Cardiac fibroblast (primary cell): ENCODE measurements around the gene C14orf119.

Experiments
- DNase-seq, 2 donors: peaks; one replicate each; pipeline versions ENCODE4 v3.0.0 to v3.0.0-alpha.2; 2010; ENCODE audit warnings: low read depth in 2 of 2
- H3K4me3 ChIP-seq, 2 donors: replicated peaks in 1 of 2; 1 replicate in 1 of 2; 2 replicates in 1 of 2; pipeline ENCODE4 v1.5.1; 2011; ENCODE audit warnings: low read depth in 2 of 2, low read length in 2 of 2, mild to moderate bottlenecking in 2 of 2, moderate library complexity in 1 of 2
- TF ChIP-seq, protein P1 (sequence below): IDR thresholded peaks from one replicate; pipeline ENCODE4 v1.5.1; 2011; ENCODE audit warnings: low read depth, mild to moderate bottlenecking, low read length, inconsistent platforms

Gene C14orf119

DNA sequence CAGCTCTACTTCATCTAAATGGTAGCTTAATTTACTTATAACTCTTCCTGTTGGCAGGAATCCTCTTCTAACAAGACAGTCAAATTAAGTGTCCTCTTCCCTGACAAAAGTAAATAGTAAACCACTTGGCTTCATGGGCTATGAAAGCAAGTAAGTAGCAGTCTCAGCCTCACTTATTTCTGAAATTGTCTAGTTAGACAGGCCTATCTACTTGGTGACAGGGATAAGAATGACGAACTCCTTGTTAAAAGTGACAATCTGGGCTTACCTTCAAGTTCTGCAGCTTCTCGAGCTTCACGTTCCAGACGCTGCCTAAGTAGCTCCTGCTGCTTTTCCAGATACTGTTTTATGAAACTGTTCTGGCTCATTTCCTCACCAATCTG, 5.1 kb upstream of the C14orf119 start:
- DNase-seq, result no peak
- TF ChIP-seq, protein P1, sequence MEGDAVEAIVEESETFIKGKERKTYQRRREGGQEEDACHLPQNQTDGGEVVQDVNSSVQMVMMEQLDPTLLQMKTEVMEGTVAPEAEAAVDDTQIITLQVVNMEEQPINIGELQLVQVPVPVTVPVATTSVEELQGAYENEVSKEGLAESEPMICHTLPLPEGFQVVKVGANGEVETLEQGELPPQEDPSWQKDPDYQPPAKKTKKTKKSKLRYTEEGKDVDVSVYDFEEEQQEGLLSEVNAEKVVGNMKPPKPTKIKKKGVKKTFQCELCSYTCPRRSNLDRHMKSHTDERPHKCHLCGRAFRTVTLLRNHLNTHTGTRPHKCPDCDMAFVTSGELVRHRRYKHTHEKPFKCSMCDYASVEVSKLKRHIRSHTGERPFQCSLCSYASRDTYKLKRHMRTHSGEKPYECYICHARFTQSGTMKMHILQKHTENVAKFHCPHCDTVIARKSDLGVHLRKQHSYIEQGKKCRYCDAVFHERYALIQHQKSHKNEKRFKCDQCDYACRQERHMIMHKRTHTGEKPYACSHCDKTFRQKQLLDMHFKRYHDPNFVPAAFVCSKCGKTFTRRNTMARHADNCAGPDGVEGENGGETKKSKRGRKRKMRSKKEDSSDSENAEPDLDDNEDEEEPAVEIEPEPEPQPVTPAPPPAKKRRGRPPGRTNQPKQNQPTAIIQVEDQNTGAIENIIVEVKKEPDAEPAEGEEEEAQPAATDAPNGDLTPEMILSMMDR, result no peak
- H3K4me3 ChIP-seq, result no peak overlapping the region

DNA sequence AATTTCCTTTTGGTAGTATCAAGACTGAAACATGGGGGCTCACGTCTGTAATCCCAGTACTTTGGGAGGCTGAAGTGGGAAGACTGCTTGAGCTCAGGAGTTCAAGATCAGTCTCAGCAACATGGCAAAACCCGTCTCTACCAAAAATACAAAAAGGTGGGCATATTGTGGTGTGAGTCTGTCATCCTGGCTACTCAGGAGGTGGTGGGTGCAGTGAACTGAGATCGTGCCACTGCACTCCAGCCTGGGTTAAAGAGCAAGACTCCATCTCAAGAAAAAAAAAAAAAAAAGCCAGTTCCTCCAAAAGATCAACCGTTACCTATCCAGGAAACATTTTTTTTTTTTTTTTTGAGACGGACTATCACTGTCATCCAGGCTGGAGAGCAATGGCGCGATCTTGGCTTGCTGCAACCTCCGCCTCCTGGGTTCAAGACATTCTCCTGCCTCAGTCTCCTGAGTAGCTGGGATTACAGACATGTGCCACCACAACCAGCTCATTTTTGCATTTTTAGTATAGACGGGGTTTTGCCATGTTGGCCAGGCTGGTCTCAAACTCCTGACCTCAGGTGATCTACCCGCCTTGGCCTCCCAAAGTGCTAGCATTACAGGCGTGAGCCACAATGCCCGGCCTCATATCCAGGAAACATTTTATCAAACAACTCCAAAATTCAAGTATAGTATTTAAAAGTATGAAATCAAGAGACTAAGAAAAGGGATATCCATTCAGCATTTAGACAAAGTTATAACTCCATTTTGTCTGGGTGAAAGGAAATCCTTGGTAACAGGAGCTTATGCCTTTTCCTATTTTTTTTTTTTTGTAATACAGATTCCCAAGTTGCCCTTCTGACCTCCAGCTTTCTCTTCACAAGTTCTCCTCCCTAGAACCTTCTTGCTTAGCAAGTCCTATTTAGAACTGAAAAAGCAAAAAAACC, 3.7 kb upstream of the C14orf119 start:
- TF ChIP-seq, protein P1, result no peak
- no peak for DNase-seq
- no peak overlapping the region for H3K4me3 ChIP-seq

DNA sequence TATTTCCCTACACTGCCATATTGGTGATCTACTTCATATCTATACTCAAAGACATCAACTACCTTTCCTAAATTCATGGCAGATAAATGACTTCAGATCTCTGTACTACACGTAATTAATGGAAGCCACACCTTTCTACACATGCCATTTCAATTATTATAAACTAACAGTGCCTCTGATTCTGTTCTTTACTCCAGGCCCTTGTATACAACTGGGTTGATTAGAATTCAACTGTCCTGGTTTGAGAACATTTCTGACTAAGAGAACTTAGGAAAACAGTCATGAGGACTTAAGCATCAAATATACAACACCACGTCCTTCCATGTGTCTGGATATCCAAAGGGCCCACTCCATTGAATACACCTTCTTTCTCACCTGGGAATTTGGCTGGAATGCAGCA, 2.2 kb upstream of the C14orf119 start:
- peak overlapping the region in 1 of 2 donors; percentile 95 for H3K4me3 ChIP-seq
- DNase-seq, result no peak
- TF ChIP-seq, protein P1, result no peak

DNA sequence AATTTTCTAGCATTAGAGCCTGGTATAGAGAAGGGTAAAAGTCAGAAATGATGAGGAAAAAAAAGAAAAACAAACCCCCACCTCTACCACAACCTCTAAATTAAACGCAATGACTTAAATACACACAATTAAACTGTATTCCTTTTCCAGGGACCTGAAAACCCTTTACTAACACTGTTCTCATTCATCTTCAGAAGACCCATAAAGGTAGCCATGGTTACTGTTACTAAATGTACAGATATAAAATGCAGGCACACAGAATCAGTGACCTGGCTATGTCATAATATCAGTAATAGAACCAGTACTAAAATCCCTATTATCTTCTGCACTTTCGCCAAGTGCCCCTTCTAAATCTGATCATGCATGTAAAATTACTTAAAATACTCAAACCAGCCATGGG, 1.8 kb upstream of the C14orf119 start:
- no peak for DNase-seq
- TF ChIP-seq, protein P1, result no peak
- H3K4me3 ChIP-seq, result peak overlapping the region; percentile 86 to 95

DNA sequence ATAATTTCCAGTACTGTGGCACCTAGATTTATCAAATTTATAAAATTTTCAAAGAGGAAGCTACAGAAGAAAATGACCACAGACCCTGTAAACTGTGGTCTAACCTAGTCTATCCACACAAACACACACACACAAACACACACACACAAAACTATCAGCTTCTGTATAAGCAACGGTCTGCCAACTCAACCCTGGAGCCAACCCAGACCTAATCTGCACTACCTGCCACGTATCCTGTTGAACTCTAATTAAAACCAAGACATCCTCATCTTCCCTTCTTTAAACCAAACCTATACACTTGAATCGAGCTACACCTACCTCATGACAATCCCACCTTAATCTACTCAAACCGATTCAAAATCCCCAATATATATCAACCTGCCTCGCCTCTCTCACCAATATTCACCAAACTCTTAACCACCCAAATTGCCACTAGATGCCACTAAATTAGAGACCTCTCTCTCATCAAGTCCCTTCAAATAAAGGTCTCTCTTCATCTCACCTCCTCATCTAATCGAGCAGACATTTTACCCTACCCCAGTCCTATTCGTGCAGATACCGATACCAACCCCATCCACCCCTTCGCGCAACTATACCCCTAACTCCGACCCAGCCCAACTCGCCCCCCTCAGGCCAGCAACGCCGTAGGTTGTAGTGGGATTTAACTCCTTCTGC, 1.2 kb upstream of the C14orf119 start:
- peak overlapping the region; percentile 86 to 95 for H3K4me3 ChIP-seq
- TF ChIP-seq, protein P1, result peak; percentile 28
- DNase-seq, result peak in 1 of 2 donors; percentile 14

DNA sequence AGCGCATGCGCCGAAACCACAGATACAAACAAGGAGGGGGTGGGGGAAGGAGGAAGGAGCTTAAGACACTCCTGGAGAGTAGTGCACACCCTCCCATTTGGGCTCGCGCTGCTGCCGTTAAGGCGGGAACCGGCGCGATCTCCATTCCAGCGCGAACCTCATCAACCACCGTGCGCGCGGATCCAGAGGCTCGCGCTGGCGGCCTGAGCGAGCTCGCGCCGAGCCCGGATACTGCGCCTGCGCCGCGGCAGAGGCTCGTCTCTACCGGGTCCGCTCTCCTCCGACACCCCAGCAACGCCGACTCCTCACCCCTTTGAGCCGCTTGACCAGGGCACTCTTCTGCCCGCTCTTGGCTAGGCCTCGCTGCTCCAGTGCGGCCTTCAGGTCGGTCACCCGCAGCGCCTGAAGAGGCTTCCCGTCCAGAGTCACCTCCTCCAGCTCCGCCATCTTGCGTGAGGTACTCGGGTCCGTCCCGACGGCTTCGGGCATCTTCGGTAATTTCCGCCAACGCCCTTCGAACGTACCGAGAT, 574 bp upstream of the C14orf119 start, which contains the start of gene ACIN1:
TSS of gene ACIN1 (minus strand) at position 471 of the 530 bp plus-strand sequence. CDS start at position 447, 24 bp downstream.
- TF ChIP-seq, protein P1, result no peak
- peak within 1 kb of the TSS; percentile 86 to 95 for H3K4me3 ChIP-seq
- peak; percentile 90 to 93 for DNase-seq
